Loucy (cell line): ENCODE data around the gene NRDE2.

Experiments
- H2AFZ ChIP-seq: fragments of 200-600 bp; sonication (generic); 2 replicates; pipeline ENCODE4 v1.6.0; 2016; ENCODE audit warnings: antibody characterized with exemption, mild to moderate bottlenecking, low read length, moderate library complexity
- H3F3A ChIP-seq: fragments of 200-600 bp; 2 replicates; pipeline ENCODE4 v1.6.0; 2016; ENCODE audit warnings: antibody characterized with exemption, low read depth, mild to moderate bottlenecking
- H3K27me3 ChIP-seq: fragments of 200-600 bp; sonication (generic); 2 replicates; pipeline ENCODE4 v1.6.1; 2014; ENCODE audit warnings: low read length, mild to moderate bottlenecking; ENCODE audit not compliant: insufficient read depth, poor library complexity, severe bottlenecking
- H3K36me3 ChIP-seq: fragments of 200-600 bp; sonication (generic); 2 replicates; pipeline ENCODE4 v1.6.1; 2016; ENCODE audit warnings: low read length; ENCODE audit not compliant: insufficient read depth
- H3K4me1 ChIP-seq: fragments of 200-600 bp; sonication (generic); 2 replicates; pipeline ENCODE4 v1.5.1; 2014; ENCODE audit warnings: low read length, mild to moderate bottlenecking; ENCODE audit not compliant: insufficient read depth, poor library complexity, severe bottlenecking
- H3K4me2 ChIP-seq: fragments of 200-600 bp; sonication (generic); 2 replicates; pipeline ENCODE4 v1.6.0; 2014; ENCODE audit warnings: antibody characterized with exemption, low read length, low read depth, mild to moderate bottlenecking; ENCODE audit not compliant: poor library complexity, severe bottlenecking
- H3K4me3 ChIP-seq: fragments of 200-600 bp; sonication (generic); 2 replicates; pipeline ENCODE4 v1.5.1; 2014; ENCODE audit warnings: low read length, mild to moderate bottlenecking, mixed read lengths; ENCODE audit not compliant: poor library complexity, severe bottlenecking
- H3K79me2 ChIP-seq: fragments of 200-600 bp; sonication (generic); 2 replicates; pipeline ENCODE4 v1.6.1; 2014; ENCODE audit warnings: low read length; ENCODE audit not compliant: insufficient read depth
- H3K9ac ChIP-seq: fragments of 200-600 bp; sonication (generic); 2 replicates; pipeline ENCODE4 v1.6.0; 2014; ENCODE audit warnings: mild to moderate bottlenecking, low read depth, low read length, moderate library complexity; ENCODE audit not compliant: poor library complexity, severe bottlenecking
- H3K9me2 ChIP-seq: fragments of 200-600 bp; sonication (generic); replicated peaks from 2 replicates; pipeline ENCODE4 v1.6.1; 2016; ENCODE audit warnings: low read depth, low read length, mixed read lengths
- H3K9me3 ChIP-seq: fragments of 200-600 bp; sonication (generic); 2 replicates; pipeline ENCODE4 v1.6.1; 2014; ENCODE audit warnings: mild to moderate bottlenecking, antibody characterized with exemption, low read length, low read depth; ENCODE audit not compliant: insufficient read depth
- H4K20me1 ChIP-seq: fragments of 200-600 bp; sonication (generic); 2 replicates; pipeline ENCODE4 v1.6.0; 2014; ENCODE audit warnings: antibody characterized with exemption, low read length, mild to moderate bottlenecking; ENCODE audit not compliant: insufficient read depth, poor library complexity, severe bottlenecking
- EZH2phosphoT487 ChIP-seq: fragments of 200-600 bp; IDR thresholded peaks from 2 replicates; pipeline ENCODE4 v1.6.1; 2018; ENCODE audit warnings: antibody characterized with exemption, mild to moderate bottlenecking, moderate library complexity, borderline replicate concordance
- TF ChIP-seq, protein P1 (sequence below): fragments of 200-600 bp; sonication (generic); conservative IDR thresholded peaks from 2 replicates; pipeline ENCODE4 v1.5.1; 2014; ENCODE audit warnings: mild to moderate bottlenecking, antibody characterized with exemption, low read length

NRDE2 gene

DNA sequence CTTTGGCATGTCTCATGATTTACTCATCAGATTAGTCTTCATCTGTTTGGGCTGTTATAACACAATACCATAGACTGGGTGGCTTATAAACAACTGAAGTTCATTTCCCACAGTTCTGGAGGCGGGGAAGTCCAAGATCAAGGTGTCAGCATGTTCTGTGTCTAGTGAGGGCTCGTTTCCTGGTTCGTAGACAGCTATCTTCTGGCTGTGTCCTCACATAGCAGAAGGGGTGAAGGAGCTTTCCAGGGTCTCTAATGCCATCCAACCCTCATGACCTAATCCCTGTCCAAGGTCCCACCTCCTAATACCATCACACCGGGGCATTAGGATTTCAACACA, 30.8 kb upstream of the NRDE2 start:
- no peak for TF ChIP-seq EZH2phosphoT487
- TF ChIP-seq, protein P1, sequence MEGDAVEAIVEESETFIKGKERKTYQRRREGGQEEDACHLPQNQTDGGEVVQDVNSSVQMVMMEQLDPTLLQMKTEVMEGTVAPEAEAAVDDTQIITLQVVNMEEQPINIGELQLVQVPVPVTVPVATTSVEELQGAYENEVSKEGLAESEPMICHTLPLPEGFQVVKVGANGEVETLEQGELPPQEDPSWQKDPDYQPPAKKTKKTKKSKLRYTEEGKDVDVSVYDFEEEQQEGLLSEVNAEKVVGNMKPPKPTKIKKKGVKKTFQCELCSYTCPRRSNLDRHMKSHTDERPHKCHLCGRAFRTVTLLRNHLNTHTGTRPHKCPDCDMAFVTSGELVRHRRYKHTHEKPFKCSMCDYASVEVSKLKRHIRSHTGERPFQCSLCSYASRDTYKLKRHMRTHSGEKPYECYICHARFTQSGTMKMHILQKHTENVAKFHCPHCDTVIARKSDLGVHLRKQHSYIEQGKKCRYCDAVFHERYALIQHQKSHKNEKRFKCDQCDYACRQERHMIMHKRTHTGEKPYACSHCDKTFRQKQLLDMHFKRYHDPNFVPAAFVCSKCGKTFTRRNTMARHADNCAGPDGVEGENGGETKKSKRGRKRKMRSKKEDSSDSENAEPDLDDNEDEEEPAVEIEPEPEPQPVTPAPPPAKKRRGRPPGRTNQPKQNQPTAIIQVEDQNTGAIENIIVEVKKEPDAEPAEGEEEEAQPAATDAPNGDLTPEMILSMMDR, result no peak
- H3K4me1 ChIP-seq, result no peaks in the 10 kb centered on the region
- no peaks in the 10 kb centered on the region for H3K27me3 ChIP-seq
- H3K4me2 ChIP-seq, result no peak overlapping the region
- no peak overlapping the region for H3K9ac ChIP-seq
- H3K4me3 ChIP-seq, result no peak overlapping the region
- no peaks in the 10 kb centered on the region for H3K9me2 ChIP-seq
- H3F3A ChIP-seq, result no peaks in the 10 kb centered on the region
- no peaks in the 10 kb centered on the region for H3K36me3 ChIP-seq
- H3K79me2 ChIP-seq, result no peaks in the 10 kb centered on the region
- H4K20me1 ChIP-seq, result no peaks in the 10 kb centered on the region
- no peak overlapping the region for H2AFZ ChIP-seq
- H3K9me3 ChIP-seq, result no peaks in the 10 kb centered on the region

DNA sequence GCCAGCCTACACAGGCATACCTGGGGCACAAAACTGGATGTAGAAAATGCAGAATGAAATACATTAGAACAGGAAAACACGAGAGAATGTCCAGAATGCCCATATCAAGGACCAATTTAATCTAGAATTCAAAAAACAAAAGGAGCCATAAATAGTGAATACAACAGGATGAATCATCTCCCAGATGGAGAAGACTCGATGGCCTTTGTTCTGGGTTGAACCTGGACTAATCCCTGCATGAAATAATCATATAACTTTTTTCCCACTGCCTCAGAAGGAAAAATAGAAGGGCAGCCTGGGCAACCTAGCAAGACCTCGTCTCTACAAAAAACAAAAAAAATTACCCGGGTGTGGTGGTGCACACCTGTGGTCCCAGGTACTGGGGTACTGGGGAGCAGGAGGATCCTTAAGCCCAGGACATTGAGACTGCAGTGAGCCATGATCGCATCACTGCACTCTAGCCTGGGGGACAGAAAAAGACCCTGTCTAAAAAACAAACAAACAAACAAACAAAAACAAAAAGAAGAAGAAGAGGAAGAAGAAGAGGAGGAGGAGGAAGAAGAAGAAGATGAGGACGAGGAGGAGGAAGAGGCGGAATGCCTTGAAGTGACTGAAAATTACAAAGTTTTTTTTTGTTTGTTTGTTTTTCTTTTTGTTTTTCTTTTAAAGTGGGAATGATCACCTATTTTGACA, 30.3 kb upstream of the NRDE2 start:
- Histone ChIP-seq H3K9me3 (no peaks in the 10 kb centered on the region), H3K4me1 (no peaks in the 10 kb centered on the region), H4K20me1 (no peaks in the 10 kb centered on the region), H3F3A (no peaks in the 10 kb centered on the region), H3K79me2 (no peaks in the 10 kb centered on the region), H3K27me3 (no peaks in the 10 kb centered on the region), H2AFZ (no peak overlapping the region), H3K9me2 (no peaks in the 10 kb centered on the region), H3K4me2 (no peak overlapping the region), H3K36me3 (no peaks in the 10 kb centered on the region), H3K4me3 (no peak overlapping the region), H3K9ac (no peak overlapping the region)
- no peak for TF ChIP-seq EZH2phosphoT487
- TF ChIP-seq, protein P1, result no peak

DNA sequence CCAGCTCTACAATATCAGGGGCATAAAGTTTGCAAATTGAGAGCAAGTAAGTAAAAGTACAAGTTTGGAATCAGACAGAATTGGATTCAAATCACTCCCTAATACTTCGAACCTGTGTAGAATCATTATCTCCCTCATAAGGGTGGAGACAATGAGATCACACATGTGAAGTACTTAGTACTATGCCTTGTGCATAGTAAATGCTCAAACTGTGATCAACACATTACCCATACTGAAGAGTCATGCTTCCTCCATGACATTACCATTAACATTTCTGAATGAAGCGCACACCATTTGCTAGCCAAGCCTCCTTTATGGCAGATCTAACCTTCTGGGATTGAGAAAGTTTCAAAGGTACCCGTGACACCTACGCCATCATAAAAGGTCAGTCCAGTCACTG, 26.6 kb upstream of the NRDE2 start:
- TF ChIP-seq, protein P1, result no peak
- no peak for TF ChIP-seq EZH2phosphoT487
- H3K9me3 ChIP-seq, result no peaks in the 10 kb centered on the region
- H2AFZ ChIP-seq, result no peak overlapping the region
- no peak overlapping the region for H3K4me2 ChIP-seq
- H3K27me3 ChIP-seq, result no peaks in the 10 kb centered on the region
- no peaks in the 10 kb centered on the region for H4K20me1 ChIP-seq
- no peaks in the 10 kb centered on the region for H3F3A ChIP-seq
- no peak overlapping the region for H3K9ac ChIP-seq
- no peaks in the 10 kb centered on the region for H3K36me3 ChIP-seq
- no peaks in the 10 kb centered on the region for H3K79me2 ChIP-seq
- H3K9me2 ChIP-seq, result no peaks in the 10 kb centered on the region
- no peaks in the 10 kb centered on the region for H3K4me1 ChIP-seq
- no peak overlapping the region for H3K4me3 ChIP-seq
